ENCODE data around the gene SUDS3.

GRCh38 chr12:118358612-118359540 is 17.5 kb upstream of the SUDS3 start:
- TF ChIP-seq, protein P1, sequence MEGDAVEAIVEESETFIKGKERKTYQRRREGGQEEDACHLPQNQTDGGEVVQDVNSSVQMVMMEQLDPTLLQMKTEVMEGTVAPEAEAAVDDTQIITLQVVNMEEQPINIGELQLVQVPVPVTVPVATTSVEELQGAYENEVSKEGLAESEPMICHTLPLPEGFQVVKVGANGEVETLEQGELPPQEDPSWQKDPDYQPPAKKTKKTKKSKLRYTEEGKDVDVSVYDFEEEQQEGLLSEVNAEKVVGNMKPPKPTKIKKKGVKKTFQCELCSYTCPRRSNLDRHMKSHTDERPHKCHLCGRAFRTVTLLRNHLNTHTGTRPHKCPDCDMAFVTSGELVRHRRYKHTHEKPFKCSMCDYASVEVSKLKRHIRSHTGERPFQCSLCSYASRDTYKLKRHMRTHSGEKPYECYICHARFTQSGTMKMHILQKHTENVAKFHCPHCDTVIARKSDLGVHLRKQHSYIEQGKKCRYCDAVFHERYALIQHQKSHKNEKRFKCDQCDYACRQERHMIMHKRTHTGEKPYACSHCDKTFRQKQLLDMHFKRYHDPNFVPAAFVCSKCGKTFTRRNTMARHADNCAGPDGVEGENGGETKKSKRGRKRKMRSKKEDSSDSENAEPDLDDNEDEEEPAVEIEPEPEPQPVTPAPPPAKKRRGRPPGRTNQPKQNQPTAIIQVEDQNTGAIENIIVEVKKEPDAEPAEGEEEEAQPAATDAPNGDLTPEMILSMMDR (IDR thresholded peaks at IDR 0.05; ENCODE audit: low read length), result no peak
- TF ChIP-seq EZH2 (IDR thresholded peaks at IDR 0.05; ENCODE audit: borderline replicate concordance, low read length), result no peak

Measured in OCI-LY1 (cell line).